HG03159 (cell line): ENCODE data around the gene ECD.

Experiments
- ATAC-seq: cut with Tn5 transposase; IDR thresholded peaks from one replicate; pipeline ENCODE4 v1.9.1; 2021; ENCODE audit warnings: mild to moderate bottlenecking, moderate library complexity; ENCODE audit not compliant: unreplicated experiment

Gene ECD

GRCh38 chr10:73167783-73168464, at the start of gene ECD, which contains the start of gene FAM149B1:
TSS of gene ECD (minus strand) at chr10:73168008. CDS start at chr10:73163937, 4,071 bp downstream.
TSS of gene FAM149B1 (plus strand) at chr10:73168119. CDS start at chr10:73168340, 221 bp downstream.
- ATAC-seq: peak; percentile 93

GRCh38 chr10:73215749-73216148, 47.9 kb upstream of the ECD start:
- no peak for ATAC-seq

GRCh38 chr10:73211106-73211811, 43.5 kb upstream of the ECD start:
- ATAC-seq: no peak

GRCh38 chr10:73210395-73211105, 42.7 kb upstream of the ECD start:
- ATAC-seq: no peak

GRCh38 chr10:73209705-73210104, 41.9 kb upstream of the ECD start:
- no peak for ATAC-seq

- no peak for ATAC-seq
These were observed 40.1 kb upstream of the ECD start for GRCh38 chr10:73207883-73208282.

GRCh38 chr10:73206385-73206784, 38.6 kb upstream of the ECD start:
- no peak for ATAC-seq

GRCh38 chr10:73205890-73206289, 38.1 kb upstream of the ECD start:
- no peak for ATAC-seq

GRCh38 chr10:73205081-73205480, 37.3 kb upstream of the ECD start:
- ATAC-seq: no peak

- ATAC-seq: no peak
These were observed 22.4 kb upstream of the ECD start for GRCh38 chr10:73190188-73190587.

- ATAC-seq: no peak
These were observed 18.5 kb upstream of the ECD start for GRCh38 chr10:73186266-73186665.

- no peak for ATAC-seq
These were observed 16.0 kb upstream of the ECD start for GRCh38 chr10:73183667-73184281.

- no peak for ATAC-seq
These were observed 14.8 kb upstream of the ECD start for GRCh38 chr10:73182568-73182967.

GRCh38 chr10:73174148-73174925, 6.5 kb upstream of the ECD start:
- no peak for ATAC-seq

- no peak for ATAC-seq
These were observed 5.1 kb upstream of the ECD start for GRCh38 chr10:73172867-73173266.

- no peak for ATAC-seq
These were observed 1.5 kb upstream of the ECD start for GRCh38 chr10:73169320-73169719.

GRCh38 chr10:73168465-73168803, 626 bp upstream of the ECD start:
- ATAC-seq: peak; percentile 23

GRCh38 chr10:73167458-73167782, 388 bp downstream of the ECD start:
- peak; percentile 7 for ATAC-seq

GRCh38 chr10:73166972-73167371, 836 bp downstream of the ECD start:
- no peak for ATAC-seq

GRCh38 chr10:73163096-73163495, 4.7 kb downstream of the ECD start:
- no peak for ATAC-seq

- ATAC-seq: no peak
These were observed 6.1 kb downstream of the ECD start for GRCh38 chr10:73161662-73162061.
